MCF 10A (cell line): ENCODE measurements around the gene ZDHHC4. TPM values are rescaled to one million over a fixed set of nuclear protein-coding genes. Genes with fewer than 3 reads are reported as not detected.

Experiments used
- BruUV-seq: library from RNA; stranded (reverse); fragments of 400-500 nt; replicated peaks from 2 replicates; lab custom pipeline; 2021; lab: Mats Ljungman, UMichigan
- CTCF ChIA-PET: fragments of 300-600 bp; sonication (Branson Sonifier 250); formaldehyde crosslinking; extraction: SDS; loops from one replicate; lab custom pipeline; 2021; ENCODE audit warnings: antibody characterized with exemption, inconsistent platforms; lab: Yijun Ruan, JAX
- POLR2A ChIA-PET: fragments of 300-600, 350-650 bp; sonication (Branson Sonifier 250); formaldehyde crosslinking; extraction: SDS; loops from one replicate; lab custom pipeline; 2020; ENCODE audit warnings: antibody characterized with exemption, inconsistent platforms; lab: Yijun Ruan, JAX
- DNase-seq: peaks from one replicate; pipeline ENCODE4 v3.0.0-alpha.2; 2018; ENCODE audit not compliant: unreplicated experiment
- H3K27ac Mint-ChIP-seq: one replicate; pipeline ENCODE4 v1.8.0; 2022; ENCODE audit warnings: mild to moderate bottlenecking, low read depth, mixed read lengths; ENCODE audit not compliant: unreplicated experiment
- H3K27me3 Mint-ChIP-seq: one replicate; pipeline ENCODE4 v1.8.0; 2022; ENCODE audit warnings: mixed read lengths; ENCODE audit not compliant: insufficient read depth, unreplicated experiment
- H3K36me3 Mint-ChIP-seq: one replicate; pipeline ENCODE4 v1.8.0; 2022; ENCODE audit warnings: mild to moderate bottlenecking, moderate library complexity, mixed read lengths; ENCODE audit not compliant: insufficient read depth, unreplicated experiment
- H3K4me1 Mint-ChIP-seq: one replicate; pipeline ENCODE4 v1.8.0; 2022; ENCODE audit warnings: mixed read lengths; ENCODE audit not compliant: insufficient read depth, unreplicated experiment
- H3K4me3 Mint-ChIP-seq: one replicate; pipeline ENCODE4 v1.8.0; 2022; ENCODE audit warnings: mild to moderate bottlenecking, moderate library complexity, mixed read lengths; ENCODE audit not compliant: unreplicated experiment
- H3K9me3 Mint-ChIP-seq: one replicate; pipeline ENCODE4 v1.8.0; 2022; ENCODE audit warnings: mixed read lengths; ENCODE audit not compliant: unreplicated experiment
- CTCF ChIP-seq: fragments of 200-600 bp; IDR thresholded peaks from one replicate; pipeline ENCODE4 v1.8.0; 2022; ENCODE audit warnings: antibody characterized with exemption, mild to moderate bottlenecking; ENCODE audit not compliant: unreplicated experiment
- intact Hi-C: fragments of 100-400 bp; cut with micrococcal nuclease; formaldehyde crosslinking; loops from 2 replicates; pipeline ENCODE4 v1.14.1; 2022
- total RNA-seq: library from RNA; stranded (reverse); gene quantifications from 2 replicates; pipeline ENCODE4 v1.2.3, GENCODE V29; 2022

Gene ZDHHC4
- total RNA-seq, 1 experiment from 2014 or later: 45.6 TPM

DNA sequence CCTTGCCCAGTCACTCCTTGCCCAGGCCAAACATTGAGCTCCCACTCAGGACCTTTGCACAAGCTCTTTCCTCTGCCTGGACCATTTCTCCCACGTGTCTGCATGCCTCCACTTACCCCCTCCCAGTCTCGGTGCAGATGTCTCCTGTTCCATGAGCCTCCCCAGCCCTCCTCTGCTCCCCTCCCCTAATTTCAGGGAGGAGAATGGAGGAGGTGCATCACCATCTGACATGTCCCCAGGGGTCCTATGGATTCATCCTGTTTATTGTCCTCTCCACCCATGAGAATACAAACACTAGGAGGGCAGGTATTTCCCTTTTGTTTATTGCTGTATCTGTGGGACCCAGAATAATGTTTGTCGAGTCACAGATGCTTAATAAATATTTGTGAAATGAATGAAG, 17.4 kb upstream of the ZDHHC4 start:
- no peak overlapping the region for H3K4me3 Mint-ChIP-seq
- H3K9me3 Mint-ChIP-seq: no peaks in the 10 kb centered on the region
- no peak for DNase-seq
- intact Hi-C loops: loop anchor here (2.0 kb wide), 1 partner anchor 43 kb away; no protein-coding TSS in a partner anchor
- ChIA-PET POLR2A (no interaction called here), CTCF (interaction anchor here (0.7 to 1.8 kb wide), 3 partner anchors 15 to 223 kb away, joined by 4 to 12 read pairs (median 8); no protein-coding TSS in a partner anchor)
- H3K27me3 Mint-ChIP-seq: no peaks in the 10 kb centered on the region
- no TSS peak for BruUV-seq
- no peak for TF ChIP-seq CTCF
- no peak overlapping the region for H3K27ac Mint-ChIP-seq
- H3K36me3 Mint-ChIP-seq: no peaks in the 10 kb centered on the region
- H3K4me1 Mint-ChIP-seq: no peaks in the 10 kb centered on the region

DNA sequence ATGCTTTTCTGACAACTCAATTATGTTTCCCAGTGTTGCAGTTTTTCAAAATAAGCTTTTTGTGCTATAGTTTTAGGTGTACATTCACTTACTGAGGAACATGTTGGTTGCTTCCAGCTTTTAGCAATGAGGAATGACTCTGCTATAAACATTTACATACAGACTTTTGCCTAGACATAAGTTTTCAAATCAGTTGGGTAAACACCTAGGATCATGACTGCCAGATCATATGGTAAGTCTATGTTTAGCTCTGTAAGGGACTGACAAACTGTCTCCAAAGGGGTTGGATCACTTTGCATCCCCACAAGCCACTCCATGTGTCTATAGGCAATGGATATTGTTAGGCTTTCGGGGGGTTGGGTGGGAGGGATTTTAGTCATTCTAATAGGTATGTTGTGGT, 15.1 kb upstream of the ZDHHC4 start:
- Mint-ChIP-seq H3K36me3 (no peaks in the 10 kb centered on the region), H3K4me3 (no peak overlapping the region), H3K4me1 (no peaks in the 10 kb centered on the region), H3K27me3 (no peaks in the 10 kb centered on the region), H3K9me3 (no peaks in the 10 kb centered on the region), H3K27ac (no peak overlapping the region)
- POLR2A ChIA-PET: interaction anchor here (1.1 kb wide), 1 partner anchor 9 kb away, joined by 4 read pairs; no protein-coding TSS in a partner anchor
- intact Hi-C loops: no loop called here
- no TSS peak for BruUV-seq
- CTCF ChIA-PET: interaction anchor here (1.3 to 1.7 kb wide), 2 partner anchors 12 to 46 kb away, joined by 3 read pairs; no protein-coding TSS in a partner anchor
- TF ChIP-seq CTCF: no peak
- DNase-seq: no peak

- ChIA-PET POLR2A (no interaction called here), CTCF (no interaction called here)
- Mint-ChIP-seq H3K27me3 (no peaks in the 10 kb centered on the region), H3K36me3 (no peaks in the 10 kb centered on the region), H3K9me3 (no peaks in the 10 kb centered on the region), H3K4me3 (no peak overlapping the region), H3K4me1 (no peaks in the 10 kb centered on the region), H3K27ac (no peak overlapping the region)
- no TSS peak for BruUV-seq
- intact Hi-C loops: no loop called here
- no peak for DNase-seq
- TF ChIP-seq CTCF: no peak
Measured at GRCh38 chr7:6563936-6564770, 13.1 kb upstream of the ZDHHC4 start.

GRCh38 chr7:6565655-6566054, 11.6 kb upstream of the ZDHHC4 start:
- no peaks in the 10 kb centered on the region for H3K9me3 Mint-ChIP-seq
- H3K27me3 Mint-ChIP-seq: no peaks in the 10 kb centered on the region
- DNase-seq: no peak
- H3K4me1 Mint-ChIP-seq: no peaks in the 10 kb centered on the region
- H3K27ac Mint-ChIP-seq: no peak overlapping the region
- no peaks in the 10 kb centered on the region for H3K36me3 Mint-ChIP-seq
- POLR2A ChIA-PET: no interaction called here
- CTCF ChIA-PET: no interaction called here
- BruUV-seq: no TSS peak
- H3K4me3 Mint-ChIP-seq: no peak overlapping the region
- intact Hi-C loops: no loop called here
- TF ChIP-seq CTCF: no peak
